ENCODE data around the gene RPTOR.

- no peak for TF ChIP-seq POLR2AphosphoS5 (IDR thresholded peaks at IDR 0.05)
- no peak for TF ChIP-seq CTCF (IDR thresholded peaks at IDR 0.05)
Observed at GRCh38 chr17:80612997-80613731, 68.5 kb downstream of the RPTOR start.
